ENCODE data around the gene FGFBP3.

DNA sequence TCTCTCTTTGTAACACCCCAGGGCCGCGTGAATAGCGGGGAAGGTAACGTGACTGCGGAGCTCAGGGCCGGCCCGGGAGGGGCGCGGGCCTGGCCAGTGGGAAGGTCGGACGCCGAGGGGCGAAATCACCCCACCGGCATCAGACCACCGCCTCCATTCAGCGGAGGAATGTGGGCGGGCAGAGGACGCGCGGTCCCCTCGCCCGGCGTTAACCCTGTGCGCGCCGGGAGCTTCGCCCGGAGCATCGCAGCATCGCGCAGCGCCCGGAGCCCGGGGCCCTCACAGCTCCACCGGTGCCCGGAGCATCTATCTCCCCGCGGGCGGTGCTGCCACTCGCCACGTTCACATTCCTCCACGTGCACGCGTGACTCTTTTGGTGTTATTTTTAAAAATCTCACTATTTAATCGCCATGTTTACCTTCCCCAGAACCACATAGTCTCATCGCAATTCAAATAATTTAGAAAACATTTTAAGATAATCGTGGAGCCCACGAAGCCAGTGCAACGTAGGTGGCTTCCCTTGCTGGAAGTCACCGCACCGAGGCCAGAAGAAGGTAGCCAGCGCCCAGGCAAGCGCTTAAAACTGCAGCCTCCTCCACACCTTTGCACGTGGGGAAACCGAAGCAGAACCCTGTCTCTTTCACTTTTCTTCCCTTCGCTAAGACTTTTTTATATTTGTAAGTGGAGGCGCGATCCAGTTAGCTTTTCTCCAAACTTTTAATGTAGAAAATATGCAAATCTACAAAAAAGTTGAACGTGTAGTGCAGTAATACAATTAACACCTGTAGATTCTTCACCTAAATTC is 21.8 kb downstream of the FGFBP3 start:
- no peak for TF ChIP-seq POLR2A (IDR thresholded peaks at IDR 0.05; ENCODE audit: low read length)
- no peak for TF ChIP-seq GATA1 (IDR thresholded peaks at IDR 0.05; ENCODE audit: low read depth, low read length)
